PC-3 (cell line): ENCODE data around the gene CDH13.

Source experiments
- EZH2phosphoT487 ChIP-seq: fragments of 300-600 bp; sonication (generic); IDR thresholded peaks from 2 replicates; pipeline ENCODE4 v1.6.1; 2018; ENCODE audit warnings: mild to moderate bottlenecking, antibody characterized with exemption, low read length, borderline replicate concordance
- TF ChIP-seq, protein P1 (sequence below): fragments of 300-600 bp; sonication (generic); conservative IDR thresholded peaks from 2 replicates; pipeline ENCODE4 v1.5.1; 2017; ENCODE audit warnings: antibody characterized with exemption, low read depth, mild to moderate bottlenecking, low read length

DNA sequence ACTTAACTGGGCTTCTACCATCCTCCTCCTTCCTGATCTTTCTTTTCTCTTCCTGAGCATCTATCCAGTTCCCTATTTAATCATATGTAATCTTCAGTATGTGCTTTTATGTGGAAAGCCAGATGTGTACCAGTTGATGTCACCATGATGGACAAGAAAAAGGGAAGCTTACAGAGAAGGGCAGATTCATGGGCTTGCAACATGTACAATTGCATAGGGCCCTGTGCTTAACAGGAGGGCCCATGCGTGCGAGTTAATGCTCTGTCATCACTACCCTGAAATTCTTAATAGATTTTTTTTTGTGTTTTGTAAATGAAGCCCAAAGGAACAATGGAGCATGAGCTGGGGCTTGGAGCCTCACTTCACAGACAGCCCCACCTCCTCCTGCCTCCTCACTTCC is 124.3 kb downstream of the CDH13 start:
- TF ChIP-seq, protein P1, sequence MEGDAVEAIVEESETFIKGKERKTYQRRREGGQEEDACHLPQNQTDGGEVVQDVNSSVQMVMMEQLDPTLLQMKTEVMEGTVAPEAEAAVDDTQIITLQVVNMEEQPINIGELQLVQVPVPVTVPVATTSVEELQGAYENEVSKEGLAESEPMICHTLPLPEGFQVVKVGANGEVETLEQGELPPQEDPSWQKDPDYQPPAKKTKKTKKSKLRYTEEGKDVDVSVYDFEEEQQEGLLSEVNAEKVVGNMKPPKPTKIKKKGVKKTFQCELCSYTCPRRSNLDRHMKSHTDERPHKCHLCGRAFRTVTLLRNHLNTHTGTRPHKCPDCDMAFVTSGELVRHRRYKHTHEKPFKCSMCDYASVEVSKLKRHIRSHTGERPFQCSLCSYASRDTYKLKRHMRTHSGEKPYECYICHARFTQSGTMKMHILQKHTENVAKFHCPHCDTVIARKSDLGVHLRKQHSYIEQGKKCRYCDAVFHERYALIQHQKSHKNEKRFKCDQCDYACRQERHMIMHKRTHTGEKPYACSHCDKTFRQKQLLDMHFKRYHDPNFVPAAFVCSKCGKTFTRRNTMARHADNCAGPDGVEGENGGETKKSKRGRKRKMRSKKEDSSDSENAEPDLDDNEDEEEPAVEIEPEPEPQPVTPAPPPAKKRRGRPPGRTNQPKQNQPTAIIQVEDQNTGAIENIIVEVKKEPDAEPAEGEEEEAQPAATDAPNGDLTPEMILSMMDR: no peak
- no peak for TF ChIP-seq EZH2phosphoT487
